GM18520 (cell line): ENCODE measurements around the gene HPCA.

Experiments used
- ATAC-seq: cut with Tn5 transposase; IDR thresholded peaks from one replicate; pipeline ENCODE4 v1.9.1; 2021; ENCODE audit not compliant: unreplicated experiment

The HPCA gene

DNA sequence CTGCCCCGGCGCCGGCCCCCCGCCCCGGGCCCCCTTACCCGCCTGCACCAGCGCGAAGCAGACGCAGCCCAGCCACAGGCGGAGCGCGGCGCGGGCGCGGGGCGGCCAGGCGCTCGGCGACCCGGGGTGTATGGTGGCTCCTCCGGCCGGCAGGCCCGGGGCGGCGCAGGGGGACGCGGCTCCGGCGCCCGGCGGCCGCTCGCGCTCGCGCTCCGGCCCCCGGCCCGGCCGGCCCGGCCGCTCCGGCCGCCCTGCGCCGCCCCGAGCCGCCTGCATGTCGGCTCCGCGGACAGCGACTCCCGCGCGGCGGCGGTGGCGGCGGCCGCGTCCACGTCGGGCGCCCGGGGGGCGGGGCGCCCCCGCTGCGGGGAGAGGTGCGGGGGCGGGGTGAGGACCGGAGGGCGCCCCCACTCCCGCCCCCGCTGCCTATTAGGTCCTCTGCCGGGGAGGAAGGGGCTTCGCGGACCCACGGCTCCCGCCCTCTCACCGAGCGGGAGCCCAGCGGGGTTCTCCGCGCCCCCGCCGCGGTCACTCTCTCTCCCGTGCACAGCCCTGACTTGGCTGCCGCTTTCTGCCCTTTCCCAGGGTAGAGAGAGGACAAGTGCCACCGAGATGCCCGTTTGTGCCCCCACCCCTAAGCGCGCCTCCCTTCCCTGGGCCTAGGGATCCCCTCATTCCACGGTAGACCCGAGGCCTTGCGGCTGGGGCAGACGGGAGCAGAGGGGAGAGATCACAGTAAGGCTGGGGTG, 15.5 kb upstream of the HPCA start, which contains the start of gene FNDC5:
Gene FNDC5 (minus strand): TSS at position 298 of the 749 bp plus-strand sequence.
- ATAC-seq, result no peak

DNA sequence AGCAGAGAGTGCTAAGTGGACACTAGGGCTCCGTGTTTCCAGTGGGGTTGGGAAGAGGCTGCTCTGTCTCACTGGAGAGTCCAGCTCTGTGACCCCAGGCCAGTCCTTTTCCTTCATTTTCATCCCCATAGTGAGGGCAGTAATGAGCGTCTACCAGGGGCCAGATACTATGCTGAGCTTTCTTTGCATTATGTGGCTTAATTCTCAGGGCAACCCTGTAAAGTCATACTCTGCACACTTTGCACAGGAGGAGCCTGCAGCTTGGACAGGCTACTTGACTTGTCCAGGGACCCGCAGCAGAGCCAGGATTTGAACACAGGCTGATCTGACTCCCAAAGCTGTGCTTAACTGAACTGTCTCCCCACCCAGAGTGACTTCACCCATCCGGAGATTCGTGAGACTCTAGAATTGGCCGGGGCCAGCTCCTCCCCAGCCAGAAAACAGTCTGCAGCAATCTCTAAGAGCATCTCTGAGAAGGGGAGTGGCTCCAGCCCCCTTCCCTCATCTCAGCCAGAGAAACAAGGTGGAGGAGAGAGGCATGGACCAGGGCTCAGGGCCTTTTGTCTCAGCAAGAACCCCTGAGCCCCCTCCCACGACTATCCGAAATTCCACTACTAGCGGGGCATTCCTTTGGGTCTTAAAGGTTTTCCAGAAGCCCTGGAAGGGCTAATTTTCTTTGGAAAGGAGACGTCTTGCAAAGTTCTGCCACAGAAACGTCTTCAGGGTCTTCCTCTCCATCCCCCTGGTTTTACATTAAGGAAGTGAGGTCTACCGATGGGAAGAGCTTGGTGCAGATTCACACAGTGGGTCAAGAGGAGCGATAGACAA, 14.7 kb upstream of the HPCA start:
- no peak for ATAC-seq

DNA sequence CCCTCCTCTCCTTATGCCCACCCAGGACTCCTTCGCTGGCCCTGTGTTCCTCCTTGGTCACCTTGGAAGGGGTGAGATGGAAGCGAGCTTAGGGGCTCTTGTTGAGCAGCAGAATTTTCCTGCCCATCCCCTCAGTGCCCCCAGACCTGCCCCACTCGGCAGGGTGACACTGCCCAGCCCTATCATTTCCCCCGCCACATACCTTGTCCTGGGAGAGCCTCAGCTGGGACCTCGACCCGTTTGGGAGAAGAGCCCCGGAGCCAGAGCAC, 14.2 kb upstream of the HPCA start:
- ATAC-seq, result no peak

DNA sequence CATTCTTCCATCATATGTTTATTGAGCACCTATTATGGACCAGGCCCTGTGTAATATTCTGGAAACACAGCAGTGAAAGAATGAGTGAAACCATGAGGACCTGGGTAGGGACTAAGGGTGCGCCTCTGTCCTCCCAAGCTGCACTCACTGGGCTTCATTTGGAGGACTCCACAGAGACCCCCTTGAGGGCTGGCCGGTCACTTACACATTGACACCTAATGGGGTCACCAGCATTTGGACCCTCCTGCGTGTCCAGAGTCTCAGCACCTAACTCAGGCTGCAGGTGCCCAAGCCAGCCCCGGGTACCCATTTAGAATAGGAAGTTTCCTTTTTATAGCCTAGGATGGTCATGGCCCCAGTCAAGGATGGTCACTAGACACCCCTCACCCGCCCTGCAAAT, 12.8 kb upstream of the HPCA start:
- no peak for ATAC-seq

DNA sequence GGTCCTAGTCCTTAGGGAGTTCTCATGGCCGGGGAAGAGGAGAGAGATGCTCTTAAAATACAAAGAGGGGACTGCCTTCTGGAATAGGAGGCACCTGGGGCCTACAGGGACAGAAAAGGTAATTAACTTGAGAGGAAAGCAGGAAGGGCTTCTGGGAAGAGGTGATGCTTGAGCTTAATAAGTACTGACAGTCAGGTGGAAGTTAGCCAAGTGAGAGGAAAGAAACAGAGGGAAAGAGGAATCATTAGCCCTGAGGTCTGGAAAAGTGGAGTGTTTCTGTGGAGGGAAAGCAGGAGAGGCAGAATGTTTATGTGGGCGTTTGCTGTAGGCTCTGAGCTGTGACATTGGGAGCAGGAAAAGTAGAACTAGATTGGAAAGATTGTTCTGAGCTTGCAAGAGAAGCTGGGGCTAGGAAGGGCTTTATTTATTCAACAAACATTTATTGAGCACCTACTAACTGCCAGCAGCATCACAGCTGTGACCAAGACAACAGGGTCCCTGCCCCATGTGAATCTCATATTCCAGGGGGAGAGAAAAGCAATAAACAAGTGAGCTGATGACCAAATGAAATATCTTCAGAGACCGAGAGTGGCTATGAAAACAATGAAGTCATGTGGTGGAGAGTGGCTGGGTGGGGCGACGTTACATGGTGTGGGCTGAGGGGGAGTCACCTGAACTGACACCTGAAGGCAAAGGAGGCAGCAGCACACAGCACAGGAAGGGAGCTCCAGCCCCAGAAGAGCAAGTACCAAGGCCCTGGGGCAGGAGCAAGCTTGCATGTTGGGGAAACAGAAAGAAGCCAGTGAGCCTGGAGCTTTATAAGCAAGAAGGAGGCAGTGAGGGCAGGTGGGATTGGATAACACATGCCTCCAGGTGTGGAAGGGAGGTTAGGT, 11.2 kb upstream of the HPCA start:
- no peak for ATAC-seq

DNA sequence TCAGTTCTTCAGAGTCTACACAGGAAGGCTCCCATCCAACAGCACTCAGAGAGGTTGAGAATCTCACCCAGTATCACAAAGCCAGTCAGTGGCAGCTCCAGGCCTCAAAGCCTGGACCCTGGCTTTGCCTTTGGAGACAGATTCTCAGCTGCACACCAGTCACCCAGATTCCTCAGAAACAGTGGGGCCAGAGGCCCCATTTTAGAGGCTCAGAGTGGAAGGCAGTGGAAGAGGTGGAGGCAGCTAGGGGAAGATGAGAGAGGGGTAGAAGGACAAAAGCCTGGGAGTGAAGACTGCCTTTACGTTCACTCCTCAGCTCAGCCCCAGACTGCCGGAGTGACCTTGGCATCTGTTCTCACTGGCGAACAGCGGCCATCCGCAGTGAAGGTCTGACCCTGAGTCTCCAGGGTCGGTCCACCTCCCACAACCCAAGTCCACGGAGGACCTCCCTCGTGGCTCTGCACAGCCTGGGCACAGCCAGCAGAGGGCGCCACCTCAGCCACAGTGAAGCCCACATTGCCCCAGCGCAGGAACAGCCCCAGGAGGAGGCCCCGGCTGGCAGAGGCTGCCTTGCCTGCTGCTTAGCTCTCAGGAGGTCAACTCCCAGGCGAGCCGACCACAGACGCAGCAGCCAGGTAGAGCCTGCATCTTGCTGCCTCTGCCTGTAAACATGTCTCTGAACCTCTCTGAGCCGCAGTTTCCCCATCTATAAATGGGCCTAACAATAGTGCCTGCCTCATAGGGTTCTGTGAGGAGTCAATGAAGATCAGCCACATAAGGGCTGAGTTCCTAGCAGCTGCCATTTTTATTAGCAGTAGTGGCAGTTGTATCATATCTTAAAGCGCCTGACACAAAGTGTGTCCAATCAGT, 9.7 kb upstream of the HPCA start:
- no peak for ATAC-seq

DNA sequence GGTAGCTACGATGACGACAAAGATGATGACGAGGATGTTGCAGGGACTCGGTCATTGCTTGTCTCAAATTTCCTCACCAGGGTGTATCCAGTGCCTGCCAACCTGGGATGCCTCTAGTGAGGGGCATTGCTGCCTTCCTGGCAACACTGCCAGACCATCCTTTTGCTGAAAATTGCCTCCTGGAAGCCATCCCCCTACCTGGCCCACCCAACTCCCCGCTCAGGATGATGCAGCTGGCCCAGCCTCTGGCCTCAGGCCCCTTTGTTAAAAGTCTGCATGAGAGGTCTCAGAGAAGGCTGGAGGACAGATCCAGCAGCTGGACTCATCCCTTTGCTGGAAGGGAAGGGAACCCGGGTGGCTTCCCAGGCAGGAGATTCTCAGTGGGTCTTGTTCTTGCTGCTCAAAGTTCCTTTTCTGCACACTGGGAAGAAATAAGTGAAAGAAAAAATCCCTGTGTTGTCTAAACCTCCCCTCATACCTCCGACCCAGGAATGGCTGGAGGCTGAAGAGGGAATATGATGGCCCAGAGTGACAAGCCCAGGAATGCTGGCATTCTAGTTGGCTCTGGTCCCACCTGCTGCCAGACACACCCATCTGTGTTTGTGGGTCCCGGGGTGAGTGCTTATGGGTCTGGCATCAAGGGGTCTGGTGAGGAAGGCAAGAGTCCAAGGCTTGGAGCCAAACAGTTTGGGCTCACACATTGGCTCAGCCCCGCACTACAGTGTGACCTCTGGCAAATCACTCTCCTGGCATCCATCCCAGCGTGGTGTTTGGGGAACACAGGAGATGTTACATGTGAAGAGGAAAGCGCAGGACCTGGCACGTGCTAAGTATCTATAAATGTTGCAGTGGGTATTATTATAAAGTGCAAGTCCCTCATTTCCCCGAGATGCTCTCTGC, 8.8 kb upstream of the HPCA start:
- no peak for ATAC-seq

DNA sequence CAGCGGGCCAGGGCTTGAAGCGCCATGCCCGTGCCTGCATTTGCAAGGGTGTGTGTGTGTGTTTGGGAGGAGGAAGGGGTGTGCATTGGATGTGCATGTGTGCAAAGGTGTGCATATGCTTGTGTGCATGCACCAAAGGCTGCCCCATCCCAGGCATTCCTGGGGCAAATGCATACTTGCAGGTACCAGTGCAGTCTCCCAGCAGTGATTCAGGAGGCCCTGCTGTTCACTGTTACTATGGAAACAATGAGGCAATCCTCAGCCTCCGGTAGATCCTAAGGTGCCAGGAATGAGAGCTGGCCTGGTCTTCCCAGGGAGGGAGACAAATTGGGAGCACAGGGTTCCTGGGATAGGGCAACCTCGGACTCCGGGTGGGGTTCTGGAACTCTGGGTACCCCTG, 8.1 kb upstream of the HPCA start:
- ATAC-seq, result no peak

DNA sequence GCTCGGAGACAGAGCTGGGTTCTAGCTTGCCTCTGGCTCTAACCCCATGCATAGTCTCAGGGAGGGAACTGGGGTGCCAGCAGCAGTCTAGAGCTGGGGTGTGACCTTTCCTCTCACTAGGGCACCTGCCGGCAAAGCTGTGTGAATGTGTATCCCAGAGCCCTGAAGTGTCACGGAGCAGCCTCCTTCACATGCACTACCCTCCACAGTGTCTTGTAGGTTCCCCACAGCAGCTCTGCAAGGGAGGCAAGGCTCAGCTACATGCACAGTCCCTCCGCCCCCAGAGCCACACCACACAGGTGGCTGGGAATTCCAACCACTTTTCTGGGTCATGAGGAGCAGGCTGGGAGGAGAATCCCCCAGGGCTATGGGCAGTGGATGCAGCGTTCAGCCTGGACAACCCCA, 7.7 kb upstream of the HPCA start:
- ATAC-seq, result no peak

DNA sequence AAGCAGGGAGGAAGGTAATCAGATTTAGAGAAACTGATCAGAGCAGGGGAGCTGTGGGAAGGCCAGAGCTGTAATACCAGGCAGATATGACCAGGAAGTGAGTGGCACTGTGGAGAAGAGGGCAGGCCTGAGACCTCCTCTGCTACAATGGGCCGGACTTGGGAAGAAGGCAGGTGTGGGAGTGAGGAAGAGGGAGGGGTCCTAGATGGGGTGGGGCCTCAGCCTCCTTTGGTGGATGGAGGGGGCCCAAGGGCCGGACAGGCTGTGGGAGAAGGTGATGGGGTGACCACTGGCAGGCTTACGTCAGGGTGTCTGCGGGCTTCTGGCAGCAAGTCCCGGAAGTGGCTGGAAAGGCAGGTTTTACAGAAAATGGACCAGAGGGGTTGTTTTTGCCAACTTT, 5.0 kb upstream of the HPCA start:
- ATAC-seq, result no peak

DNA sequence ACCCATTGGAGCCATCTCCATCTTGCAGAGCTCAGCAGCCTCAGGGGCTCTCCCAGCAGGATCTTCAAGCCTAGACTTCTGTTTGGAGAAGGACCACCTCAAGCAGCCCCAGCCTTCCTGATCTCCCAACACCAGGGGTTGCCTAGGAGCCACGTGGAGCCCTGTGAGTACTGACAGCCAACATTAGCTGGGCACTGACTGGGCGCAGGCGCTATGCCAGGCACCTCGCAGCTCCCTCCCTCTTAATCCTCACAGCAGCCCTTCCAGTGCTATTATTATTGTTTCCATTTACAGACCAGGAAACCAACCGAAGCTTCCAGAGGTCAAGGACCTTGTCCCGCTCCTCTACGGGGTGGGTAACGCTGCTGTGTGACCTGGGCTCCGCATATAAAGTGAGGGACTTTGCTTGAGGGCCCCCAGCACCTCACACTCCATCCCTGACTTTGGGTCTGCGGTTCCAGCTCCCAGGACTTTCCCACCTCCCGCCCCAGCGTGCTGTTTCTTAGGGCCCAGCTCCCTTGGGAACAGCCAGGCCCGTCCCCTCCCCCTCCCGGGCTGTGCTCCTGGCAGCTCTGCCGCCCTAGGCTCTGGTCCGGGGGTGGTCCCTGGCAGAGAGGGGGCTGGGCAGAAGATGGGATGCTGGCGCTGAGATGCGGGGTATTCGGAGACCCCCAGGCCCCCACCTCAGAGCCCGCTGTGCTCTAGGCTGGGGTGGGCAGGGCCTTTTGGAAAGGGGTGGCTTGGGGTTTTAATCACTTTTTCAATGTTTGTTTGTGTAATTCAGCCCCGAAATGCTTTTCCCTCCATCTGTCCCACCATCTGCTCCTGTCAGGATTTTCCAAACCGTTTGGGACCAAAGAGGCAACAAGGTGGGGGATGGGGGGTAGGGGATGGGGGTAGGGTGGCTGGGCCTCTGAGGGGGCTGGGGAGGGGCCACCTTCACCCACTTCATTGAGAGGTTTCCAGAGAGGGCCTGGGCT, 4.1 kb upstream of the HPCA start:
- no peak for ATAC-seq

DNA sequence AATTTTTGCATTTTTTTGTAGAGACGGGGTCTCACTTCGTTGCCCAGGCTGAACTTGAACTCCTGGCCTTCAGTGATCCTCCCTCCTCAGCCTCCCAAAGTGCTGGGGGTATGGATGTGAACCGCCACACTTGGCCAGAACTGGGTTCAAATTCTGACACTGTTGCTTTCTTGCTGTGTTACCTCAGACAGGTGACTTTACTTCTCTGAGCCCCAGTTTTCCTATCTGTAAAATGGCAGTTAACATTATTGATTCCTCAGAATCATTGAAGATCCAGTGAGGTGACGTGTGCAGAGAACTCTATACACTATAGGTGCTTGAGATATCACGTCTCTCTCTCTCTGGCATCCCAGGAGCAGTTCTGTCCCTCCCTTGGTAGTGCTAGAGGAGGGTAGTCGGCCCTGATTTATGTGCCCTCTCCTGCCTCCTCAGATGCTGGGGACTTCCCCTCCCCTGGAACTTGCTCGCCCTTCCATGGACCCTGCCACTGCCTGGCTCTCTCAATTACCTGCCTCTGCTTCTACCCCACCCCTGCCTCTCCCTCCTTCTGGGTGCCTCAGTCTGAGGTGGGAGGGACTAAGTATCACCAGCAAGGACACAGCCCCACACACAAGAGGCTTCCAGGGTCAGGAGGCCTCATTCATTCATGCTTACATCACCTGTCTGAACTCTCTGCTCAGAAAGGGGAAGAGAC, 2.8 kb upstream of the HPCA start:
- ATAC-seq, result no peak

DNA sequence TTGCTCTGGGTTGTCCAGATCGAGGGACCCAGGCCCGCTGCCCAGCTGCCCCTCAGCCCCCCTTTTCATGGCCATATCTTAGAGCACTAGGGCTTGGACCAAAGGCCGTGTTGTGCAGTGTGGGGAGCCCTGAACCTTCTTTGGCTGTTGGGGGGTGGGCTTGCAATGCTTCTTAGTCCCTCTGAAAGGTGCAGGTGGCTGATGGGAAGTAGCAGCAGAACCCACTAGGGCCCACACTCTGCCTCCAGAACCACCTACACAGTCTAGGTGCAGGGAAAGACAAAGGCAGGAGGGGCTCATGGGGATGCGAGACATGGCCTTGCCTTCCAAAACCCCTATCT, 2.3 kb upstream of the HPCA start:
- ATAC-seq, result no peak

DNA sequence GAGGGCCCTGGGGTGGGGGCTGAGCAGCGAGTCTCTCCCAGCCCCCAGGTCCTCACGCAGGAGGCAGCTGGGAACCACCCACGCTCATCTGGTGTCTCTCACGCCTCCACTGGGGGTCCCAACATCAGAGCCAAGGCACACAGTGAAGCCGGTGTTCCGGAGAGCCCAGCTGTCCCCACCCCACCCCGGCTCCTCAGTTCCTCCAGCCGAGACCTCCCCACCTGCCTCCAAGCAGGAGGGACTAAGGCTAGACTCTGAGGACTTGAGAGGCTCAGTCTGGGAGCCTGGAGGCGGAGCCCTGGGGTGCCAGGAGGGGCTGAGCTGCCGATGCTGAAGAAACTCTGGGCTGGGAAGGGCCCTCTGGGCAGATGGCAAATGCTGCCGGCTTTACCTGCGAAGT, 1.6 kb upstream of the HPCA start:
- ATAC-seq, result no peak

DNA sequence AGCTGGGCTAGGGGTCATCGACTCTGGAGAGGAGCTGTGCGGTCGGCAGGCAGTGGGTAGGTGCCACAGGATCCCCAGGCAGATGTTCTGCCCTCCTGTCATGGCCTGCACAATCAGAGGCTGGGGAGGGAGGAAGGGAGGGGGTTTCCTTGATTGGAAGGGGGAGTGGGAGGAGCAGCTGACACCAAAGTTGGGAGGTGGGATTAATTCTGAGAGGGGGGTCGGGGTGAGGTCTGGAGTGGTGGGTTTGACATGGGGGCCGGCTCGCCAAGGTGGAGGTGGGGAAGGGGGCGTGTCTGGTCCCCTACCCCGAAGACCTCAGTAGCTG, 651 bp upstream of the HPCA start:
- ATAC-seq, result no peak

DNA sequence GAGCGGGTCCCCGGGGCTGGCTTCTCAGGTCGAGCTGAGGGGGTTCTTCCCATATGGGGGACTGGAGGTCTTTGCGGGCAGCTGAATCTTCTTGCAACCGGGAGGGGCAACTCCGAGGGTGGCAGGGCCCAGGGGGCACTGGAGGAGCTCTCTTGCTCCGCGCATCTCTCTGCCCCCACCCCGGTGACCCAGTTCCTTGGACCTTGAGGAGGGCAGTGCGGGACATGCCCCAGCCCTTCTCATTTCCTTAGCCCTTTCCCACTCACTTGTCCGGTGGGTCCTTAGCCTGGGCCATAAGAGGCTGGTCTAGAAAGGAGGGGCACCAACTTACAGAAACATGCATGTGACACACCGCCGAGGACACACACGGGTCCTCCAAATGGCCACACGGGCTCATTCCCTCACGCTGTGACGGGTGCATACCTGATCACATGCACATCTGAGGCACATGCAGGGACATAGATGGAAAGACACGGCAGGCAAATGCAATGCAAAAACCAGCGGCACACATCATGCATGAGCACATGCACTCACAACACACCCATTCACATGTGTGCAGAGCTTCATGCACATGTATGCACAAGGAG, 630 bp downstream of the HPCA start:
- ATAC-seq, result no peak

DNA sequence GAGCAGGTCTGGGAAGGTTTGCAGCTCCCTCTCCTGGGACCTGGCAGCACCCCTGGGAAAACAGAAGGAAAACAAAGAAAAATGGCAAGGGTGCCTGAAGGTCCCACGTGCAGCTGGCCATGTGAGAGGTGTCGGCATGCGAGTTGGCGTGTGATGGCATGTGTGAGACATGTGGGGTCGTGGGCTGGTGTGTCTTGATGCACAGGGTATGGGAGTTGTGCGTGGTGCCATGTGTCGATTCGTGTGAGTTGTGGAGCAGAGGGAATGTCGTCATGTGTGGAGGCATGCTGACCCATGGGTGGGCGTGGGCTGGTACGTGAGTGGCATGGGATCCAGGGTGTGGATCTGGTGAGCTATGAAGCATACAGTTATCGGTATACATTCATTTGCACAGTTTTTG, 1.3 kb downstream of the HPCA start:
- no peak for ATAC-seq

DNA sequence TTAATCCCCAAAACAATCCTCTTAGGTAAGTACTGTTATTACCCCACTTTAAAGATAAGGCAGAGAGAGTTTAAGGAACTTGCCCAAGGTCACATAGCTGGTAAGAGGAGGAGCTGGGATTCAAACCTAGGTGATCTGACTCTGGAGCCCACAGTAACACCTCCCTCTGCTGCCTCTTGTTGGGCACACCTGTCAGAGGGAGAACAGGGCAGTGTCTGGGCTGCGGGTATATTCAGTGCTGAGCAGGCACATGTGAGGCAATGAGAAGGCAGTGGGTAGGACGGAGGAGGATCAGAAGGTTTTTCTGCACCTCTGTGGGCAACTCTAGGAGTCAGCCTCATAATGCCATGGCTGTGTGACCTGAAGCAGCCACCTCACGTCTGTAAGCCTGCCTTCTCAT, 1.8 kb downstream of the HPCA start:
- ATAC-seq, result no peak
